ENCODE data around the gene CEMP1.
"Not testable (repeated sequence)": the region's sequence is repeated elsewhere in the genome, so short reads cannot be mapped to it uniquely, and the experiment has no call there.

Gene CEMP1

GRCh38 chr16:2531371-2531695 lies at the start of gene CEMP1:
CEMP1 (minus strand) TSS chr16:2531408; CDS start chr16:2531073, 335 bp downstream.
- peak in 1 of 2 donors; percentile 0 for ATAC-seq

- not testable (repeated sequence) for ATAC-seq
Observed at GRCh38 chr16:2580818-2581217, 49.6 kb upstream of the CEMP1 start.

GRCh38 chr16:2580143-2580542 lies 48.9 kb upstream of the CEMP1 start:
- ATAC-seq = not testable (repeated sequence)

GRCh38 chr16:2578905-2579304 lies 47.7 kb upstream of the CEMP1 start:
- not testable (repeated sequence) for ATAC-seq

GRCh38 chr16:2577044-2577443 lies 45.8 kb upstream of the CEMP1 start:
- ATAC-seq = not testable (repeated sequence)

- ATAC-seq = not testable (repeated sequence)
Observed at GRCh38 chr16:2575839-2576238, 44.6 kb upstream of the CEMP1 start.

GRCh38 chr16:2572704-2573103 lies 41.5 kb upstream of the CEMP1 start:
- ATAC-seq = peak; percentile 86 to 94

GRCh38 chr16:2568573-2568972 lies 37.4 kb upstream of the CEMP1 start:
- ATAC-seq = not testable (repeated sequence)

GRCh38 chr16:2567506-2567905 lies 36.3 kb upstream of the CEMP1 start:
- ATAC-seq = not testable (repeated sequence)

GRCh38 chr16:2560798-2561133 lies 29.6 kb upstream of the CEMP1 start:
- peak; percentile 84 to 91 for ATAC-seq

GRCh38 chr16:2560131-2560797 lies 29.1 kb upstream of the CEMP1 start:
- peak; percentile 14 to 17 for ATAC-seq

- not testable (repeated sequence) for ATAC-seq
Observed at GRCh38 chr16:2557150-2557549, 25.9 kb upstream of the CEMP1 start.

- not testable (repeated sequence) for ATAC-seq
Observed at GRCh38 chr16:2554709-2555425, 23.7 kb upstream of the CEMP1 start.

- ATAC-seq = not testable (repeated sequence)
Observed at GRCh38 chr16:2551420-2551889, 20.2 kb upstream of the CEMP1 start.

- ATAC-seq = not testable (repeated sequence)
Observed at GRCh38 chr16:2550283-2550878, 19.2 kb upstream of the CEMP1 start.

GRCh38 chr16:2543771-2544170 lies 12.6 kb upstream of the CEMP1 start:
- ATAC-seq = not testable (repeated sequence)

- ATAC-seq = not testable (repeated sequence)
Observed at GRCh38 chr16:2541409-2541808, 10.2 kb upstream of the CEMP1 start.

- not testable (repeated sequence) for ATAC-seq
Observed at GRCh38 chr16:2540912-2541311, 9.7 kb upstream of the CEMP1 start.

- peak in 1 of 2 donors; percentile 14 for ATAC-seq
Observed at GRCh38 chr16:2539845-2540458, 8.7 kb upstream of the CEMP1 start.

GRCh38 chr16:2539192-2539844 lies 8.1 kb upstream of the CEMP1 start:
- ATAC-seq = not testable (repeated sequence)

- peak; percentile 90 to 92 for ATAC-seq
Observed at GRCh38 chr16:2537451-2538379, 6.5 kb upstream of the CEMP1 start, which contains the start of gene PDPK1. PDPK1 (plus strand) TSS chr16:2538021; CDS start chr16:2538113, 92 bp downstream.
